H9 (cell line): ENCODE measurements around the gene PATL2. TPM values are rescaled to one million over a fixed set of nuclear protein-coding genes. Genes with fewer than 3 reads are reported as not detected.

ENCODE experiments used
- DNase-seq: peaks from one replicate; pipeline ENCODE4 v3.0.0-alpha.2; 2017
- H2AFZ ChIP-seq: one replicate; pipeline ENCODE4 v1.6.1; 2013; ENCODE audit warnings: mild to moderate bottlenecking, low read length, control low read depth, moderate library complexity
- H2AK5ac ChIP-seq: 2 replicates; pipeline ENCODE4 v1.6.1; 2013; ENCODE audit warnings: low read length, control low read depth, mixed read lengths; ENCODE audit not compliant: insufficient read length
- H2BK120ac ChIP-seq: one replicate; pipeline ENCODE4 v1.6.1; 2013; ENCODE audit warnings: low read depth, mild to moderate bottlenecking, low read length, control low read depth, inconsistent platforms; ENCODE audit not compliant: poor library complexity, severe bottlenecking
- H2BK12ac ChIP-seq: 2 replicates; pipeline ENCODE4 v1.6.1; 2013; ENCODE audit warnings: low read length, control low read depth, mixed read lengths, low read depth; ENCODE audit not compliant: insufficient read length
- H2BK15ac ChIP-seq: 2 replicates; pipeline ENCODE4 v1.6.1; 2013; ENCODE audit warnings: low read depth, low read length, control low read depth
- H2BK20ac ChIP-seq: one replicate; pipeline ENCODE4 v1.6.1; 2013; ENCODE audit warnings: low read depth, mild to moderate bottlenecking, low read length, control low read depth, inconsistent platforms; ENCODE audit not compliant: poor library complexity, severe bottlenecking
- H2BK5ac ChIP-seq: 2 replicates; pipeline ENCODE4 v1.6.1; 2013; ENCODE audit warnings: low read length, control low read depth, mixed read lengths; ENCODE audit not compliant: insufficient read length
- H3K14ac ChIP-seq: 2 replicates; pipeline ENCODE4 v1.6.1; 2013; ENCODE audit warnings: low read length, control low read depth; ENCODE audit not compliant: insufficient read depth
- H3K18ac ChIP-seq: 2 replicates; pipeline ENCODE4 v1.6.1; 2013; ENCODE audit warnings: low read depth, mild to moderate bottlenecking, mixed read lengths, low read length, control low read depth; ENCODE audit not compliant: insufficient read length
- H3K23ac ChIP-seq: 2 replicates; pipeline ENCODE4 v1.6.1; 2013; ENCODE audit warnings: low read length, control low read depth, mixed read lengths, low read depth; ENCODE audit not compliant: insufficient read length
- H3K23me2 ChIP-seq: 2 replicates; pipeline ENCODE4 v1.6.1; 2013; ENCODE audit warnings: low read depth, mild to moderate bottlenecking, mixed read lengths, low read length, control low read depth; ENCODE audit not compliant: insufficient read length, poor library complexity, severe bottlenecking
- H3K27ac ChIP-seq: 2 replicates; pipeline ENCODE4 v1.5.1; 2013; ENCODE audit warnings: low read length, control low read depth, mixed read lengths, low read depth; ENCODE audit not compliant: insufficient read length
- H3K27me3 ChIP-seq: 2 replicates; pipeline ENCODE4 v1.6.1; 2013; ENCODE audit warnings: low read length, control low read depth, inconsistent platforms; ENCODE audit not compliant: insufficient read depth
- H3K4ac ChIP-seq: 2 replicates; pipeline ENCODE4 v1.6.1; 2013; ENCODE audit warnings: low read depth, mild to moderate bottlenecking, control low read depth, inconsistent platforms, low read length, moderate library complexity
- H3K4me1 ChIP-seq: 2 replicates; pipeline ENCODE4 v1.6.1; 2013; ENCODE audit warnings: low read length, control low read depth, inconsistent platforms; ENCODE audit not compliant: insufficient read depth
- H3K4me2 ChIP-seq: 2 replicates; pipeline ENCODE4 v1.6.1; 2013; ENCODE audit warnings: low read length, control low read depth, mixed read lengths; ENCODE audit not compliant: insufficient read length, insufficient read depth
- H3K56ac ChIP-seq: 2 replicates; pipeline ENCODE4 v1.6.1; 2013; ENCODE audit warnings: low read depth, mild to moderate bottlenecking, mixed read lengths, low read length, control low read depth; ENCODE audit not compliant: insufficient read length
- H3K79me1 ChIP-seq: 2 replicates; pipeline ENCODE4 v1.6.1; 2013; ENCODE audit warnings: low read depth, mild to moderate bottlenecking, moderate library complexity, low read length, control low read depth, inconsistent platforms; ENCODE audit not compliant: insufficient read depth, poor library complexity, severe bottlenecking
- H3K79me2 ChIP-seq: 2 replicates; pipeline ENCODE4 v1.6.1; 2013; ENCODE audit warnings: low read length, control low read depth, inconsistent platforms; ENCODE audit not compliant: insufficient read depth
- H3K9ac ChIP-seq: 2 replicates; pipeline ENCODE4 v1.6.1; 2013; ENCODE audit warnings: low read length, control low read depth, mixed read lengths; ENCODE audit not compliant: insufficient read length; ENCODE audit errors: extremely low read depth
- H3K9me3 ChIP-seq: one replicate; pipeline ENCODE4 v1.6.1; 2013; ENCODE audit warnings: low read depth, low read length, inconsistent platforms; ENCODE audit not compliant: control insufficient read depth
- H3T11ph ChIP-seq: one replicate; pipeline ENCODE4 v1.6.1; 2013; ENCODE audit warnings: mild to moderate bottlenecking, low read length, control low read depth, inconsistent platforms
- H4K20me1 ChIP-seq: one replicate; pipeline ENCODE4 v1.6.1; 2013; ENCODE audit not compliant: control insufficient read depth, insufficient read length, insufficient read depth
- H4K5ac ChIP-seq: 2 replicates; pipeline ENCODE4 v1.6.1; 2013; ENCODE audit warnings: low read depth, mild to moderate bottlenecking, mixed read lengths, low read length, control low read depth; ENCODE audit not compliant: insufficient read length
- H4K8ac ChIP-seq: replicated peaks from 2 replicates; pipeline ENCODE4 v1.6.1; 2013; ENCODE audit warnings: low read length, control low read depth, mixed read lengths, low read depth; ENCODE audit not compliant: insufficient read length
- H4K91ac ChIP-seq: 2 replicates; pipeline ENCODE4 v1.6.1; 2013; ENCODE audit warnings: low read depth, mild to moderate bottlenecking, moderate library complexity, mixed read lengths, low read length, control low read depth; ENCODE audit not compliant: insufficient read length
- H3K27ac Mint-ChIP-seq, 3 experiments: 2 replicates in 2 of 3; 3 replicates in 1 of 3; pipeline ENCODE4 v1.8.0; 2020 to 2021; ENCODE audit warnings: mixed read lengths in 3 of 3, mild to moderate bottlenecking in 1 of 3, moderate library complexity in 1 of 3
- H3K27me3 Mint-ChIP-seq: 2 replicates; pipeline ENCODE4 v1.8.0; 2021; ENCODE audit warnings: low read depth, mild to moderate bottlenecking, moderate library complexity, mixed read lengths
- H3K36me3 Mint-ChIP-seq, 3 experiments: 2 replicates in 2 of 3; 3 replicates in 1 of 3; pipeline ENCODE4 v1.8.0; 2020 to 2021; ENCODE audit warnings: low read depth in 3 of 3, mixed read lengths in 3 of 3; ENCODE audit not compliant: insufficient read depth in 1 of 3
- H3K4me1 Mint-ChIP-seq, 2 experiments: 2 replicates each; pipeline ENCODE4 v1.8.0; 2020; ENCODE audit warnings: mixed read lengths in 2 of 2
- H3K4me3 Mint-ChIP-seq, 2 experiments: 2 replicates in 1 of 2; 3 replicates in 1 of 2; pipeline ENCODE4 v1.8.0; 2020 to 2021; ENCODE audit warnings: mild to moderate bottlenecking in 2 of 2, mixed read lengths in 2 of 2, moderate library complexity in 1 of 2
- H3K9me3 Mint-ChIP-seq, 2 experiments: 2 replicates in 1 of 2; 3 replicates in 1 of 2; pipeline ENCODE4 v1.8.0; 2020; ENCODE audit warnings: mild to moderate bottlenecking in 2 of 2, mixed read lengths in 2 of 2, moderate library complexity in 1 of 2
- WGBS: extraction: QIAGEN DNeasy Blood & Tissue Kit; methylation state at CpG from one replicate; pipeline ENCODE4 v1.1.7; 2013; ENCODE audit warnings: missing lambda C conversion rate, low lambda C conversion rate, mixed read lengths; ENCODE audit not compliant: insufficient read length; ENCODE audit errors: extremely low coverage; 5-methylcytosine and 5-hydroxymethylcytosine counted together
- total RNA-seq: library from RNA; stranded (reverse); gene quantifications from 2 replicates; pipeline ENCODE4 v1.2.1, GENCODE V29; 2021
- TF ChIP-seq, protein P1 (sequence below): fragments of 200-600 bp; sonication (generic); conservative IDR thresholded peaks from 3 replicates; pipeline ENCODE4 v1.8.0; 2021; ENCODE audit warnings: antibody characterized with exemption, mild to moderate bottlenecking

PATL2 gene
- total RNA-seq, 1 experiment from 2014 or later: 0.46 TPM

DNA sequence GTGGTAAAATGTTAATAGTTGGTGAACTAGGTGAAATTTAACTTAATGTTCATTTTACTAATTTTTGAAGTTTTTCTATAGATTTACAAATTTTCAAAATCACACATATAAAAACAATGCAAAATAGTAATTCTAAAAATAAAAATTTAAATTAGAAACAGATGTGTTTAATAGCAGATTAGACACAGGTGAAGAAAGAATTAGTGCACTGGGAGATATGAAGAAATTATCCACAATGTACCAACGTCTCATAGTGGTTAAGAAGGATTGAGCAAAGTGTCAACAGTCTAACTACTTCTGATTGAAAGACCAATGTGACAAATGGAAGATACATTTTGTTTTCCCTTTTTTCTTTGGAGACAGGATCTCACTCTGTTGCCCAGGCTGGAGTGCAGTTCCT is 74.1 kb downstream of the PATL2 start:
- no peaks in the 10 kb centered on the region for H4K20me1 ChIP-seq
- no peak overlapping the region for H2BK120ac ChIP-seq
- H3K27ac ChIP-seq: no peak overlapping the region
- peaks cover 3% of the 10 kb centered on the region in 2 experiments; a peak in 2 of 5 replicates for H3K9me3 Mint-ChIP-seq
- no peak overlapping the region for H3K56ac ChIP-seq
- H3K36me3 Mint-ChIP-seq: peaks cover 20 to 53% (median 45%) of the 10 kb centered on the region in 3 experiments
- H2BK5ac ChIP-seq: no peak overlapping the region
- no peaks in the 10 kb centered on the region for H3K27me3 Mint-ChIP-seq
- no peak overlapping the region for H3K9ac ChIP-seq
- H3K4me3 Mint-ChIP-seq: no peak overlapping the region
- H3K79me1 ChIP-seq: no peaks in the 10 kb centered on the region
- no peak for DNase-seq
- no peaks in the 10 kb centered on the region for H3K4me1 ChIP-seq
- no peak overlapping the region for H3K23ac ChIP-seq
- no peak overlapping the region for H3K27ac Mint-ChIP-seq
- no peak overlapping the region for H3K4ac ChIP-seq
- H3K4me2 ChIP-seq: no peak overlapping the region
- no peaks in the 10 kb centered on the region for H3K23me2 ChIP-seq
- H2BK15ac ChIP-seq: no peak overlapping the region
- H4K5ac ChIP-seq: no peak overlapping the region
- no peak overlapping the region for H4K8ac ChIP-seq
- no CpG with 5 or more reads among the region's 1 CpG for WGBS
- H2AK5ac ChIP-seq: no peak overlapping the region
- H3T11ph ChIP-seq: no peak overlapping the region
- no peak overlapping the region for H2AFZ ChIP-seq
- H3K4me1 Mint-ChIP-seq: no peaks in the 10 kb centered on the region
- H3K79me2 ChIP-seq: no peaks in the 10 kb centered on the region
- no peak overlapping the region for H4K91ac ChIP-seq
- no peaks in the 10 kb centered on the region for H3K27me3 ChIP-seq
- no peak overlapping the region for H3K18ac ChIP-seq
- TF ChIP-seq, protein P1, sequence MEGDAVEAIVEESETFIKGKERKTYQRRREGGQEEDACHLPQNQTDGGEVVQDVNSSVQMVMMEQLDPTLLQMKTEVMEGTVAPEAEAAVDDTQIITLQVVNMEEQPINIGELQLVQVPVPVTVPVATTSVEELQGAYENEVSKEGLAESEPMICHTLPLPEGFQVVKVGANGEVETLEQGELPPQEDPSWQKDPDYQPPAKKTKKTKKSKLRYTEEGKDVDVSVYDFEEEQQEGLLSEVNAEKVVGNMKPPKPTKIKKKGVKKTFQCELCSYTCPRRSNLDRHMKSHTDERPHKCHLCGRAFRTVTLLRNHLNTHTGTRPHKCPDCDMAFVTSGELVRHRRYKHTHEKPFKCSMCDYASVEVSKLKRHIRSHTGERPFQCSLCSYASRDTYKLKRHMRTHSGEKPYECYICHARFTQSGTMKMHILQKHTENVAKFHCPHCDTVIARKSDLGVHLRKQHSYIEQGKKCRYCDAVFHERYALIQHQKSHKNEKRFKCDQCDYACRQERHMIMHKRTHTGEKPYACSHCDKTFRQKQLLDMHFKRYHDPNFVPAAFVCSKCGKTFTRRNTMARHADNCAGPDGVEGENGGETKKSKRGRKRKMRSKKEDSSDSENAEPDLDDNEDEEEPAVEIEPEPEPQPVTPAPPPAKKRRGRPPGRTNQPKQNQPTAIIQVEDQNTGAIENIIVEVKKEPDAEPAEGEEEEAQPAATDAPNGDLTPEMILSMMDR: no peak
- H2BK20ac ChIP-seq: no peak overlapping the region
- H2BK12ac ChIP-seq: no peak overlapping the region
- no peaks in the 10 kb centered on the region for H3K9me3 ChIP-seq
- no peak overlapping the region for H3K14ac ChIP-seq
